Adrenal gland (tissue), 5 donors: ENCODE data around the gene ZNF470.

Experiments used
- CTCF ChIP-seq, 6 experiments: fragments of 450-650 bp in 4 of 6; fragments of 200-600 bp in 2 of 6; sonication (generic) in 1 of 6; IDR thresholded peaks; 1 replicate in 5 of 6; 2 replicates in 1 of 6; pipeline versions ENCODE4 v1.5.1 to v1.8.0; 2016 to 2021; ENCODE audit warnings: antibody characterized with exemption in 6 of 6, mild to moderate bottlenecking in 2 of 6, moderate library complexity in 1 of 6
- POLR2A ChIP-seq, 2 donors: fragments of 450-650 bp; IDR thresholded peaks; one replicate each; pipeline ENCODE4 v1.6.1; 2017; ENCODE audit warnings: antibody characterized with exemption in 2 of 2, mild to moderate bottlenecking in 2 of 2, moderate library complexity in 1 of 2
- donor health status: DM: no; HTN: no; CAD: no.

DNA sequence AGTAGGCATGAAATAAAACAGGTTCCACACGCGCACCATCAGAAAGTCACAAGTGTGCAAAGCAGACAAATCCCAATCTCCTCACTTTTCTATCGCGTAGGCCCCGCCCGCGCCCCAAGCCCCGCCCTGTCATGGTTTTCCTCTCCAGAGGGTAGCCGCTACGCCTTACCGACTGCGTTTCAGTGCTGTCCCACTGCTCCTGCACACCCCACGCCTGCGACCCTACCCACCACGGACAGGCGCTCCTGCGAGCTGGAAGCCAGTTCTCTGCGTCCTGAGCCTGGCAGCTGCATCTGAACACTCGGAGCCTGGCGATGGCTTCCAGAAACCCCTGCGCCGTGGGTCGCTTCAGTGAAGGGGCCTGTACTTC lies 379 bp upstream of the ZNF470 start:
- no peak for TF ChIP-seq CTCF (IDR thresholded peaks at IDR 0.05)
- TF ChIP-seq POLR2A (IDR thresholded peaks at IDR 0.05): no peak
